Liver (tissue), 9 donors: ENCODE measurements around the gene SLC12A7. TPM values are rescaled to one million over a fixed set of nuclear protein-coding genes. Genes with fewer than 3 reads are reported as not detected.

Experiments used
- DNase-seq: peaks from one replicate; pipeline ENCODE4 v3.0.0-alpha.2; 2017; ENCODE audit warnings: low spot score
- H3K27ac ChIP-seq, 2 donors: one replicate each; pipeline ENCODE4 v1.7.0; 2013; ENCODE audit warnings: inconsistent platforms in 2 of 2, low read length in 2 of 2, control low read depth in 1 of 2, low read depth in 1 of 2, mild to moderate bottlenecking in 1 of 2
- H3K27me3 ChIP-seq, 4 donors: one replicate each; pipeline versions ENCODE4 v1.6.1 to v1.7.0; 2013; ENCODE audit warnings: low read length in 3 of 4, inconsistent platforms in 1 of 4, mild to moderate bottlenecking in 1 of 4, moderate library complexity in 1 of 4; ENCODE audit not compliant: control insufficient read depth in 4 of 4, insufficient read depth in 4 of 4
- H3K36me3 ChIP-seq, 4 donors: one replicate each; pipeline versions ENCODE4 v1.6.1 to v1.7.0; 2013; ENCODE audit warnings: low read length in 3 of 4, mild to moderate bottlenecking in 3 of 4, low read depth in 1 of 4, moderate library complexity in 1 of 4; ENCODE audit not compliant: control insufficient read depth in 4 of 4, insufficient read depth in 3 of 4
- H3K4me1 ChIP-seq, 4 donors: one replicate each; pipeline versions ENCODE4 v1.6.1 to v1.7.0; 2013; ENCODE audit warnings: low read length in 3 of 4, mild to moderate bottlenecking in 3 of 4, moderate library complexity in 1 of 4; ENCODE audit not compliant: control insufficient read depth in 4 of 4, insufficient read depth in 4 of 4
- H3K4me3 ChIP-seq, 3 donors: one replicate each; pipeline versions ENCODE4 v1.6.1 to v1.7.0; 2013; ENCODE audit warnings: low read length in 3 of 3, control low read depth in 1 of 3, low read depth in 1 of 3, mild to moderate bottlenecking in 1 of 3
- H3K9ac ChIP-seq, 2 donors: one replicate each; pipeline ENCODE4 v1.7.0; 2013; ENCODE audit warnings: low read length in 2 of 2, mild to moderate bottlenecking in 2 of 2, moderate library complexity in 2 of 2, control low read depth in 1 of 2, low read depth in 1 of 2
- H3K9me3 ChIP-seq, 4 donors: one replicate each; pipeline versions ENCODE4 v1.6.1 to v1.7.0; 2013; ENCODE audit warnings: low read length in 3 of 4; ENCODE audit not compliant: control insufficient read depth in 4 of 4
- ATF3 ChIP-seq: IDR thresholded peaks from 2 replicates; pipeline ENCODE4 v1.6.1; 2016; ENCODE audit warnings: antibody characterized with exemption
- EGR1 ChIP-seq, 2 donors: IDR thresholded peaks; 2 replicates each; pipeline ENCODE4 v1.6.1; 2016 to 2018; ENCODE audit warnings: antibody characterized with exemption in 2 of 2, low read depth in 2 of 2
- FOXA1 ChIP-seq: IDR thresholded peaks from 2 replicates; pipeline ENCODE4 v1.6.1; 2016; ENCODE audit warnings: antibody characterized with exemption
- FOXA2 ChIP-seq: IDR thresholded peaks from 2 replicates; pipeline ENCODE4 v1.6.1; 2016; ENCODE audit warnings: antibody characterized with exemption
- GABPA ChIP-seq, 2 donors: IDR thresholded peaks in 1 of 2; conservative IDR thresholded peaks in 1 of 2; 2 replicates each; pipeline ENCODE4 v1.6.1; 2016; ENCODE audit warnings: antibody characterized with exemption in 2 of 2, mild to moderate bottlenecking in 1 of 2, moderate library complexity in 1 of 2
- HNF4A ChIP-seq, 2 donors: conservative IDR thresholded peaks; 2 replicates each; pipeline ENCODE4 v1.6.1; 2016; ENCODE audit warnings: antibody characterized with exemption in 2 of 2, mild to moderate bottlenecking in 2 of 2
- HNF4G ChIP-seq: IDR thresholded peaks from 2 replicates; pipeline ENCODE4 v1.6.1; 2016; ENCODE audit warnings: antibody characterized with exemption
- JUND ChIP-seq, 2 donors: IDR thresholded peaks; 2 replicates each; pipeline ENCODE4 v1.6.1; 2016; ENCODE audit warnings: antibody characterized with exemption in 2 of 2
- NR2F2 ChIP-seq: IDR thresholded peaks from 2 replicates; pipeline ENCODE4 v1.6.1; 2016; ENCODE audit warnings: antibody characterized with exemption
- RAD21 ChIP-seq, 2 donors: IDR thresholded peaks; 2 replicates each; pipeline ENCODE4 v1.6.1; 2016; ENCODE audit warnings: antibody characterized with exemption in 2 of 2, mild to moderate bottlenecking in 2 of 2
- RXRA ChIP-seq, 2 donors: IDR thresholded peaks; 2 replicates each; pipeline ENCODE4 v1.6.1; 2017 to 2018; ENCODE audit warnings: antibody characterized with exemption in 2 of 2, mild to moderate bottlenecking in 1 of 2
- SP1 ChIP-seq: IDR thresholded peaks from 2 replicates; pipeline ENCODE4 v1.6.1; 2018; ENCODE audit warnings: antibody characterized with exemption, mild to moderate bottlenecking
- TAF1 ChIP-seq: conservative IDR thresholded peaks from 2 replicates; pipeline ENCODE4 v1.6.1; 2016; ENCODE audit warnings: antibody characterized with exemption, mild to moderate bottlenecking
- YY1 ChIP-seq: IDR thresholded peaks from 2 replicates; pipeline ENCODE4 v1.6.1; 2016; ENCODE audit warnings: antibody characterized with exemption, mild to moderate bottlenecking
- WGBS: extraction: QIAGEN DNeasy Blood & Tissue Kit; methylation state at CpG from one replicate; pipeline ENCODE4 v1.1.7; 2013; 5-methylcytosine and 5-hydroxymethylcytosine counted together
- polyA plus RNA-seq, 2 donors: library from polyadenylated mRNA; stranded (reverse) in 1 of 2; unstranded in 1 of 2; fragments of 200-250 nt in 1 of 2; fragments of >200 nt in 1 of 2; fragmentation: Nextera tagmentation in 1 of 2; extraction: Ambion mirVana in 1 of 2; gene quantifications; one replicate each; pipeline versions ENCODE4 v1.2.1 to v1.2.3, GENCODE V29; 2013 to 2015
- total RNA-seq, 2 donors: library from RNA; depleted of rRNA; stranded (reverse); fragments of >200 nt; gene quantifications; one replicate each; pipeline ENCODE4 v1.2.3, GENCODE V29; 2014
- TF ChIP-seq, protein P1 (sequence below): IDR thresholded peaks from 2 replicates; pipeline ENCODE4 v1.6.1; 2016; ENCODE audit warnings: antibody characterized with exemption, mild to moderate bottlenecking
- TF ChIP-seq, protein P2 (sequence below): fragments of 150-350 bp; IDR thresholded peaks from 2 replicates; pipeline ENCODE4 v1.5.1; 2017; ENCODE audit warnings: improper control_type of control experiment, low read depth, low read length; ENCODE audit not compliant: missing input control
- TF ChIP-seq, protein P3 (sequence below): IDR thresholded peaks from 2 replicates; pipeline ENCODE4 v1.6.1; 2016; ENCODE audit warnings: antibody characterized with exemption
- TF ChIP-seq, protein P4 (sequence below): IDR thresholded peaks from 2 replicates; pipeline ENCODE4 v1.6.1; 2016; ENCODE audit warnings: antibody characterized with exemption
- donor health status: healthy.
- donor health status: healthy.
- donor health status: healthy.
- donor health status: healthy.
- donor health status: healthy.

SLC12A7 gene
- total and polyA plus RNA-seq, 4 donors: 12.3 to 64.2 (median 28.9) TPM

DNA sequence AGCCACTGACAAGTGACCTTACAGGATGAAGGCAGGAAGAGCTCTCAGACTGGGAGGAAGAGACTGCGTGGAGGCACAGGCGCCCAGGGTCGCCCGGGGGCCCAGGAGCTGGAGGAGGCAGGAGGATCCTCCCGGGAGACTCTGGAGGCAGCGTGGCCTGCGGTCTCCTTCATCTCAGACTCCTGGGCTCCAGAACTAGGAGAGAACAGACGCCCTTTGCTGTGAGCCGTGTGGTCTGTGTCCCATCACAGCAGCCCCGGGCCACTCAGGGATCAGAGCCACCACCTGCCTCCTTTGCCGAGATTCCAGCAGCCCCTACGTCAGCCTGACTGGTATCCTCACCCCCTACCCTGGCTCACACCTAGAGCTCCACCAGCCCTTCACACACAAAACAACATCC is 45.2 kb downstream of the SLC12A7 start:
- Histone ChIP-seq H3K27me3 (no peaks in the 10 kb centered on the region), H3K36me3 (peaks cover 14 to 66% (median 27%) of the 10 kb centered on the region in 4 donors), H3K9ac (no peak overlapping the region), H3K9me3 (no peaks in the 10 kb centered on the region), H3K4me1 (peaks cover 0 to 3% (median 0%) of the 10 kb centered on the region in 4 donors), H3K27ac (no peak overlapping the region), H3K4me3 (no peak overlapping the region)
- TF ChIP-seq NR2F2: peak; percentile 32
- TF ChIP-seq YY1: no peak
- DNase-seq: no peak
- WGBS: 87% methylated on average over 12 of the region's 12 CpGs

- peaks cover 14 to 66% (median 27%) of the 10 kb centered on the region in 4 donors for H3K36me3 ChIP-seq
- H3K27ac ChIP-seq: no peak overlapping the region
- no peak overlapping the region for H3K9ac ChIP-seq
- H3K4me1 ChIP-seq: peaks cover 0 to 6% (median 0%) of the 10 kb centered on the region in 4 donors
- TF ChIP-seq, protein P1, sequence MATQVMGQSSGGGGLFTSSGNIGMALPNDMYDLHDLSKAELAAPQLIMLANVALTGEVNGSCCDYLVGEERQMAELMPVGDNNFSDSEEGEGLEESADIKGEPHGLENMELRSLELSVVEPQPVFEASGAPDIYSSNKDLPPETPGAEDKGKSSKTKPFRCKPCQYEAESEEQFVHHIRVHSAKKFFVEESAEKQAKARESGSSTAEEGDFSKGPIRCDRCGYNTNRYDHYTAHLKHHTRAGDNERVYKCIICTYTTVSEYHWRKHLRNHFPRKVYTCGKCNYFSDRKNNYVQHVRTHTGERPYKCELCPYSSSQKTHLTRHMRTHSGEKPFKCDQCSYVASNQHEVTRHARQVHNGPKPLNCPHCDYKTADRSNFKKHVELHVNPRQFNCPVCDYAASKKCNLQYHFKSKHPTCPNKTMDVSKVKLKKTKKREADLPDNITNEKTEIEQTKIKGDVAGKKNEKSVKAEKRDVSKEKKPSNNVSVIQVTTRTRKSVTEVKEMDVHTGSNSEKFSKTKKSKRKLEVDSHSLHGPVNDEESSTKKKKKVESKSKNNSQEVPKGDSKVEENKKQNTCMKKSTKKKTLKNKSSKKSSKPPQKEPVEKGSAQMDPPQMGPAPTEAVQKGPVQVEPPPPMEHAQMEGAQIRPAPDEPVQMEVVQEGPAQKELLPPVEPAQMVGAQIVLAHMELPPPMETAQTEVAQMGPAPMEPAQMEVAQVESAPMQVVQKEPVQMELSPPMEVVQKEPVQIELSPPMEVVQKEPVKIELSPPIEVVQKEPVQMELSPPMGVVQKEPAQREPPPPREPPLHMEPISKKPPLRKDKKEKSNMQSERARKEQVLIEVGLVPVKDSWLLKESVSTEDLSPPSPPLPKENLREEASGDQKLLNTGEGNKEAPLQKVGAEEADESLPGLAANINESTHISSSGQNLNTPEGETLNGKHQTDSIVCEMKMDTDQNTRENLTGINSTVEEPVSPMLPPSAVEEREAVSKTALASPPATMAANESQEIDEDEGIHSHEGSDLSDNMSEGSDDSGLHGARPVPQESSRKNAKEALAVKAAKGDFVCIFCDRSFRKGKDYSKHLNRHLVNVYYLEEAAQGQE: no peak
- no peak for TF ChIP-seq RXRA (IDR thresholded peaks at IDR 0.05)
- TF ChIP-seq YY1: no peak
- no peak for TF ChIP-seq SP1
- TF ChIP-seq FOXA1: no peak
- no peak for TF ChIP-seq RAD21 (IDR thresholded peaks at IDR 0.05)
- no peak for TF ChIP-seq JUND (IDR thresholded peaks at IDR 0.05)
- TF ChIP-seq, protein P2, sequence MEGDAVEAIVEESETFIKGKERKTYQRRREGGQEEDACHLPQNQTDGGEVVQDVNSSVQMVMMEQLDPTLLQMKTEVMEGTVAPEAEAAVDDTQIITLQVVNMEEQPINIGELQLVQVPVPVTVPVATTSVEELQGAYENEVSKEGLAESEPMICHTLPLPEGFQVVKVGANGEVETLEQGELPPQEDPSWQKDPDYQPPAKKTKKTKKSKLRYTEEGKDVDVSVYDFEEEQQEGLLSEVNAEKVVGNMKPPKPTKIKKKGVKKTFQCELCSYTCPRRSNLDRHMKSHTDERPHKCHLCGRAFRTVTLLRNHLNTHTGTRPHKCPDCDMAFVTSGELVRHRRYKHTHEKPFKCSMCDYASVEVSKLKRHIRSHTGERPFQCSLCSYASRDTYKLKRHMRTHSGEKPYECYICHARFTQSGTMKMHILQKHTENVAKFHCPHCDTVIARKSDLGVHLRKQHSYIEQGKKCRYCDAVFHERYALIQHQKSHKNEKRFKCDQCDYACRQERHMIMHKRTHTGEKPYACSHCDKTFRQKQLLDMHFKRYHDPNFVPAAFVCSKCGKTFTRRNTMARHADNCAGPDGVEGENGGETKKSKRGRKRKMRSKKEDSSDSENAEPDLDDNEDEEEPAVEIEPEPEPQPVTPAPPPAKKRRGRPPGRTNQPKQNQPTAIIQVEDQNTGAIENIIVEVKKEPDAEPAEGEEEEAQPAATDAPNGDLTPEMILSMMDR: no peak
- TF ChIP-seq GABPA (IDR thresholded peaks at IDR 0.05 in 1 of 2, conservative IDR thresholded peaks at IDR 0.05 in 1 of 2): no peak
- no peak for TF ChIP-seq EGR1 (IDR thresholded peaks at IDR 0.05; ENCODE audit: low read depth in 2 of 2)
- no peak for TF ChIP-seq HNF4A (conservative IDR thresholded peaks at IDR 0.05)
- TF ChIP-seq, protein P3, sequence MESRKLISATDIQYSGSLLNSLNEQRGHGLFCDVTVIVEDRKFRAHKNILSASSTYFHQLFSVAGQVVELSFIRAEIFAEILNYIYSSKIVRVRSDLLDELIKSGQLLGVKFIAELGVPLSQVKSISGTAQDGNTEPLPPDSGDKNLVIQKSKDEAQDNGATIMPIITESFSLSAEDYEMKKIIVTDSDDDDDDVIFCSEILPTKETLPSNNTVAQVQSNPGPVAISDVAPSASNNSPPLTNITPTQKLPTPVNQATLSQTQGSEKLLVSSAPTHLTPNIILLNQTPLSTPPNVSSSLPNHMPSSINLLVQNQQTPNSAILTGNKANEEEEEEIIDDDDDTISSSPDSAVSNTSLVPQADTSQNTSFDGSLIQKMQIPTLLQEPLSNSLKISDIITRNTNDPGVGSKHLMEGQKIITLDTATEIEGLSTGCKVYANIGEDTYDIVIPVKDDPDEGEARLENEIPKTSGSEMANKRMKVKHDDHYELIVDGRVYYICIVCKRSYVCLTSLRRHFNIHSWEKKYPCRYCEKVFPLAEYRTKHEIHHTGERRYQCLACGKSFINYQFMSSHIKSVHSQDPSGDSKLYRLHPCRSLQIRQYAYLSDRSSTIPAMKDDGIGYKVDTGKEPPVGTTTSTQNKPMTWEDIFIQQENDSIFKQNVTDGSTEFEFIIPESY: no peak
- no peak for TF ChIP-seq NR2F2
- no peak for TF ChIP-seq FOXA2
- no peak for TF ChIP-seq HNF4G
- no peak for TF ChIP-seq ATF3
- no peak for TF ChIP-seq TAF1
- TF ChIP-seq, protein P4, sequence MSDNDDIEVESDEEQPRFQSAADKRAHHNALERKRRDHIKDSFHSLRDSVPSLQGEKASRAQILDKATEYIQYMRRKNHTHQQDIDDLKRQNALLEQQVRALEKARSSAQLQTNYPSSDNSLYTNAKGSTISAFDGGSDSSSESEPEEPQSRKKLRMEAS: no peak
- no peak overlapping the region for H3K4me3 ChIP-seq
- no peaks in the 10 kb centered on the region for H3K27me3 ChIP-seq
- H3K9me3 ChIP-seq: no peaks in the 10 kb centered on the region
- DNase-seq: no peak
- WGBS: 94% methylated on average over 16 of the region's 16 CpGs
Measured at GRCh38 chr5:1065891-1066650, 45.8 kb downstream of the SLC12A7 start.
